Activated T-cell treated with anti-CD3 and anti-CD28 coated beads for 4 hours (primary cell): Measurements from ENCODE around the gene INPP1.

Source experiments
- DNase-seq: peaks from one replicate; pipeline ENCODE4 v3.0.0-alpha.2; 2020

INPP1 gene

GRCh38 chr2:190365499-190366204 is 22.3 kb downstream of the INPP1 start:
- no peak for DNase-seq

DNA sequence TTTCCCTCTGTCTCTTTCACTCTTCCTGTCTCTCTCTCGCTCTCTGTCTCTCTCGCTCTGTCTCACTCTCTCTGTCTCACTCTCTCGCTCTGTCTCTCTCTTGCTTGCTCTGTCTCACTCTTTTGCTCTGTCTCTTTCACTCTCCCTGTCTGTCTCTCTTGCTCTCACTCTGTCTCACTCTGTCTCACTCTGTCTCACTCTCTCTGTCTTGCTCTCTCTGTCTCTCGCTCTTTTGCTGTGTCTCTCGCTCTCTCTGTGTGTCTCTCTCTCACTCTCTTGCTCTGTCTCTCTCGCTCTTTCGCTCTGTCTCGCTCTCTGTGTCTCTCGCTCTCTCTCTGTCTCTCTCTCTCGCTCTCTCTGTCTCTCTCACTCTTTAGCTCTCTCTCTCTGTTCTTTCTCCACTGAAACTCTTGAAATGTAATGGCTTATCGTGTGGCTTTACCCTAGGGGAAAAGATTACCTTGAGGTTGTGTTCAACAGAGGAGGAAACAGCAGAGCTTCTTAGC is 22.9 kb downstream of the INPP1 start:
- no peak for DNase-seq

DNA sequence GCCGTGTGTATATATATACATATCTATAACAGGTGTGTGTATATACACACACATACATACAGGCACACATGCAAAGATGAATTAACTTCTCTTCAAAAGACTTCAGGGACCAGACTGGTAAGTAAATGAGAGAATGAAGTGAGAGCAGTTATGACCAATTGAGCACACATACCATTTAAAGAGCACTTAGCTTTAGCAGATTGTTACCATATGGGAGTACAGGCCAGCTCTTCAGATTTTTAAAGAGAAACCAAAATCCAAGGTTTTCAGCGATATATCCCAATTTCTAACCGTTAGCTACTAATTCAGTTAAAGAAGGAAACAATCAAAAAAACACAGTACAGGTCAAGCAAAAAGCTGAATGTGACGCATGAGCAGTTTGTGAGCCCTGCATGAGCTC is 23.7 kb downstream of the INPP1 start:
- DNase-seq: no peak

DNA sequence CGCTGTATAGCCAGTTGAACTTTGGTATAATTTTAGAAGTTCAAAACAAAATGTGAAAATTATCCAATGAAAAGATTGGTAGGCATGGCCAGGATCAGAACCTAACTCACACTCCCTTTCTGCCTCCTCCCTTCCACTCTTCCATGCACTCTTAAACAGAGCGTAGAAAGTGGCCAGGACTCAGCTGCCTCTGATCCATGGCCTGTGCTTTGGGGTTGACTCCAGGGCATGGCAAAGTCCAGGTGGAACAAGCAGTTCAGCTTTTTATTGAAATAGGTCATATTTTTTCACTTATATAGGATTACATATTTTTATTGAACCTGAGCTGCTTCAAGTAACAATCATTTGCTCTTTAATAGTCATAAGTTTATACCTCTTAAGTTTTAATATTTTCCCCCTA is 26.2 kb downstream of the INPP1 start:
- no peak for DNase-seq

DNA sequence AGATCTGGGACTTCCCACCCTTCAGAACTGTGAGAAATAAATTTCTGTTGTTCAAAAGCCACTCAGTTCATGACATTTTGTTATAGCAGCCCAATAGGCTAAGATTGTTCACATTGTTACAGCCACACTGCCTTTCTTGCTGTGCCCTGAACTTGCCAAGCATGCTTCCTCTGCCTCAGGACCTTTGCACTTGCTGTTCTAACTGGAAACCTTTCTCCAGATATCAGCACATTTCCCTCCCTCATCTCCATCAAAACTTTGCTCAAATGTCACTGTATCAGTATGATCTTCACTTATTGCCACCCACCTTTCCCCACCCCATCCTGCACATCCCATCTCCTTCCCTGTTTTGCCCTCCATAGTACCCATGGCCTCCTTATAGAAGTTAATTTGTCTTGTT is 32.7 kb downstream of the INPP1 start:
- DNase-seq: no peak

DNA sequence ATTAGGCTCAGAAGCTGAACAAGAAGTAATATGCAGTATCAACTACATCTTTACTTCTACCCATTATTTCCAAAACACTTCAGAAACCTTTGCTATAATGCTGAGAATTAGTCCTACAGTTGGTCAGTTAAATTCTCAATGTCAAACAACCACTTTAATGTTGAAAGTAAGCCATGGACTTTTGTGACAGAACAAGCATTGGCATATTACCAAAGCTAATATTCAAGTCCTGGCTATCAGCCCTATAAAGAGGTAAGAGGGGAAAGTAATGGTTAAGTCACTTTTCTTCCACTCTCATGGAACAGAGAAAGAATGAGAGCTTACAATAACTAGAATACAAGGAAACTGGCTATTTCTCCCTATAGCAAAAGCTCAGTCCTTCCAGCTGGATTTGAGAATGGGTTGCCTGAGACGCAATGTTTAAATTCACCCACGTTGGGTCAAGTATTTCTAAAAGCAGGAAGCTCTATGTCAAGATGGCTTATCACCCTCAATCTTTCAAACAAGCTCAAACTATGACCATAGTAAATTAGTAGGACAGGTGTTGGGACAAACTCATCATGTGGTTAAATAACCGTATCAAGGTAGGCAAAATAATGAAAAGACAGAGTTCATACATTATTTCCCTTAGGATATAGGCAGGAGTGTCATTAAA is 33.3 kb downstream of the INPP1 start:
- no peak for DNase-seq

GRCh38 chr2:190378880-190379237 is 35.5 kb downstream of the INPP1 start:
- no peak for DNase-seq

DNA sequence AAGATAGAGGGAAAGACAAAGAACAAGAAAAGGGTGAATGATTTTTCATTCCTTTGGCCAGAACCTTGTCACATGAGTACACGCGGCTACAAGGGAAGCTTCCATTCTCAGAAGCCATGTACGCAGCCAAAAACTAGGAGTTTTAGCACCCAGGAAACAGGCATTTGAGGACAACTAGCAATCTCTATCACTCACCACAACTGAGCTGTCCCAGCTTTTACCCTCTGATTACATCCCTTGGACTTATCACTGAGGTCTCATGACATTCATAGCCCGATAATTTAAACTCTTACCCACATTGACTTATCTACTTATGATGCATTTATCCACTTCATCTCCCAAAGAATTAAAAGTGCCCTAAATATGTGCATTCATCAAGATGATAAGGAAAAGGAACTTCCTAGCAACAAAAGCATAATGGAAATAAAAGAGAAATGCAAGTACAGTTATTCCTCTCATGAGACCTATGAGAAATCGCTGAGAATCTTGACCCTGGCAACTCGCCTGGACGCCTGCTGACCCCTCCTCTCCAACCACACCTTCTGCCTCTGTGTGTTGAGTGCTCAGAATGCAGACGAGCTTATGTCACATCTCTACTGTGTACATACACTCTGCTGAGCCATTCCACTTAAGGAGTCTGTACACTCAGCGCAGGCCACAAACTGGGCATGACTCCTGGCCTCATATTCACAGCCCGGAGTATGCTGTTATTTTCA is 36.0 kb downstream of the INPP1 start:
- DNase-seq: no peak

DNA sequence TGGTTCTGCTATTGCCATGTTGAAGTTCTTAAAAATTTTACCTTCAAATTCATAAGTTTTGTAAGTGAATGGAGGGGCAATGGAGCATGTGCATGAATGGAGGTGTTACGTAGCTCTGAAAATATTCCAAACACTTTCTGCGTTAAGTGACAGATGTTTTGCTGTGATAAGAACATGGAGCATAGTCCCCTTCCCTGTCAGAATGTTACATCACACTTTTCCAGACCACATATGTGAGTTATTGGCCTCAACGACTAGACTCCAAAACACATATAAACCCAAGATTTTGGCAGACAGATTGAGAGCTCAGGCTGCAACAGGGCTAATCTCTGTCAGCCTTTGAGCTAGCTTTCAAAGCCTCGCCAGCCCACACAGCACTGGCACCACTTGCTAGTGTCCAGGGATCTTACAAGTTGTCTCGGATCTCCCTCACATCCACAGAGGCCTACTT is 37.6 kb downstream of the INPP1 start:
- no peak for DNase-seq

GRCh38 chr2:190382851-190383250 is 39.5 kb downstream of the INPP1 start:
- no peak for DNase-seq

DNA sequence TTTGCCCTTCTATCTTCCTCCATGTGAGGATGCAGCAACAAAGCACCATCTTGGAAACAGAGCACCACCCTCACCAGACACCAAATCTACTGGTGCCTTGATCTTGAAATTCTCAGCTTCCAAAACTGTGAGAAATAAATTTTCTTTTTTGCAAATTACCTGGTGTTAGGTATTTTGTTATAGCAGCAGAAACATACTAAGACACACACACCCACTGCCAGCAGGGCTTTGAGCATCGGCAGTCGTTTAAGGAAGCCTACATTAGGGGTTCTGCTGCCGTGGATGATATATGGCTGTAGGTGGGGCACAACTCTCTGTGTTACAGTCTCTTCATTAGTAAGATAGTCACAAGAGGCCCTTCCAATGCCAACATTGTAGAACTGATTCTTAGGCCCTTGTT is 44.0 kb downstream of the INPP1 start:
- DNase-seq: no peak

DNA sequence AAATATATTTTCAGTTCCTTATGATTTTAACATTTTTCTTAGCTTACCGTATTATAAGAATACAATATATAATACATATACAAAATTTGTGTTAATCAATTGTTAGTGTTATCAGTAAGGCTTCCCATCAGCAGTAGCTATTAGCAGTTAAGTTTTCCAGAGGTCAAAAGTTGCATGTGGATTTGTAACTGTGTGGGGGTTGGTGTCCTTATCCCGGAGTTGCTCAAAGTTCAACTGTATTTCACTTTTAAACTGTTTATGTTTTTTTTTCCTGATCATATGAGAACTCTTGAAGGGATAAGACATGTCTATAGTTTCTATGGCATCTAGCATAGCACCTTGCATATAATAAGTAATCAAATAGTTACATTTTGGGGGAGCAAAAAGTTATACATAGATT is 52.9 kb downstream of the INPP1 start:
- DNase-seq: no peak

DNA sequence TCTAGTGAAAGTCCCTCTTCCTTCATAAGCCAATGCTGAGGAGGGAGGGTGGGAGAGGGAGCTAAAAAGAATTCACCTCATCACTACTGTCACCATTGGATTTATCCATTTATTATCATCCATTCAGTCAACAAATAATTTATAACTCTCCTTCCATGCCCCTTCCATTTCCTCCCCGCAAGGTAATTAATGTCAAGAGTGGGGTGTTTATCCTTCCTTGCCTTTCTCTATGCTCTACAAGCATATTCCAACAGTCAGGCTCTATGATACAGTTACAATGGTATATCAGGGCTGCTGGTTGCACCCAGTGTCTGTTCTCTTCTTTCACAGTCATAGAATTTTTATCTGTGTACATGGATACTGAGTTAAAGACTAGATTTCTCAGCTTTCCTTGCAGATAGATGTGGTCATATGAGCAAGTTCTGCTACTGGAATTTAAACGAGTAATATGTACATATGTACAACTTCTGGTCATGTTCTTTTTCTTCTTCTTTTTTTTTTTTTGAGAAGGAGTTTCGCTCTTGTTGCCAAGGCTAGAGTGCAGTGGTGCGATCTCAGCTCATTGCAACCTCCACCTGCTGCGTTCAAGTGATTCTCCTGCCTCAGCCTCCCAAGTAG is 59.7 kb downstream of the INPP1 start:
- DNase-seq: no peak

- DNase-seq: no peak
These were observed 61.1 kb downstream of the INPP1 start for GRCh38 chr2:190404487-190404886.

DNA sequence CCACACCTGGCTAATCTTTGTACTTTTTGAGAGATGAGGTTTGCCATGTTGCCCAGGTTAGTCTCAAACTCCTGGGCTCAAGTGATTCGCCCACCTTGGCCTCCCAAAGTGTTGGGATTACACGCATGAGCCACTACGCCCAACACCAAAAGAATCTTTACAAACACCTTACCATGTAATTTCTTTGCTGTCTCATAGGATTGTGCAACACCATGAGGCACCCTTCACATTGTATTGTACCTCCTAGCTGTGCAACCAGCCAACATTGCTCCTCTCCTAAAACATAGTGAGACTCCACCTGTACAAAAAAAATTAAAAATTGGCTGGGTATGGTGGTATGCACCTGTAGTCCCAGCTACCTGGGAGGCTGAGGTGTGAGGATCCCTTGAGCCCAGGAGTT is 61.7 kb downstream of the INPP1 start:
- no peak for DNase-seq

DNA sequence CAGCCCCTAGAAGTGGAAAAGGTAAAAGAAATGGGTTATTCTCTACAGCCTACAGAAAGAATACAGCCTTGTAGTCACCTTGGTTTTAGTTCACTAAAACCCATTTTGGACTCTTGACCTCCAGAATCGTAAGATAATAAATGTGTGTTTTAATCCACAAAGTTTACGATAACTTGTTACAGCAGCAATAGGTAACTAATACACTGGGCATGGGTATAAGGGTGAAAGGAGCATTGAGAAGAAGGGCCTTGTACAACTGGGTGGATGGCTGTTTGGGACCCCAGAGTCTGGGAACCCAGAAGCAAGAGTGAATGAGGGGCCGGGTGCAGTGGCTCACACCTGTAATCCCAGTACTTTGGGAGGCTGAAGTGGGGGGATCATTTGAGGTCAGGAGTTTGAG is 62.6 kb downstream of the INPP1 start:
- DNase-seq: no peak

GRCh38 chr2:190406805-190407204 is 63.4 kb downstream of the INPP1 start:
- no peak for DNase-seq

DNA sequence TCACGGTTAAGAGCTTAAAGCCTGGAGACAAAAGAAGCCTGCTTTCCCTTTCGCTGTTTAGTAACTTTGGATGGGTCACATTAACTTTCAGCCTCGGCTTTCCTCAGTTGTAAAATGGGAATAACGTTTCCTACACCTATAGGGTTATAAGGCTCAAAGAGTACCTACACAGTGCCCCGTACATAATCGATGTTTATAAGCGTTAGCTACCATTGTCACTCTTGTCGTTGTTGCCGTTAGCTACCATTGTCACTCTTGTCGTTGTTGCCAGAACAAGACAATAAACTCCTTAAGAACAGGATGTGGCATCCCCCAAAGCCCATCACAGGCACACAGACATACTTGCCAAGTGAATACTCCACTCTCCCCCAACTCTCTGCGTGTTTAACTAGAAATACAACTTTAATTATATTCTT is 63.9 kb downstream of the INPP1 start:
- no peak for DNase-seq

DNA sequence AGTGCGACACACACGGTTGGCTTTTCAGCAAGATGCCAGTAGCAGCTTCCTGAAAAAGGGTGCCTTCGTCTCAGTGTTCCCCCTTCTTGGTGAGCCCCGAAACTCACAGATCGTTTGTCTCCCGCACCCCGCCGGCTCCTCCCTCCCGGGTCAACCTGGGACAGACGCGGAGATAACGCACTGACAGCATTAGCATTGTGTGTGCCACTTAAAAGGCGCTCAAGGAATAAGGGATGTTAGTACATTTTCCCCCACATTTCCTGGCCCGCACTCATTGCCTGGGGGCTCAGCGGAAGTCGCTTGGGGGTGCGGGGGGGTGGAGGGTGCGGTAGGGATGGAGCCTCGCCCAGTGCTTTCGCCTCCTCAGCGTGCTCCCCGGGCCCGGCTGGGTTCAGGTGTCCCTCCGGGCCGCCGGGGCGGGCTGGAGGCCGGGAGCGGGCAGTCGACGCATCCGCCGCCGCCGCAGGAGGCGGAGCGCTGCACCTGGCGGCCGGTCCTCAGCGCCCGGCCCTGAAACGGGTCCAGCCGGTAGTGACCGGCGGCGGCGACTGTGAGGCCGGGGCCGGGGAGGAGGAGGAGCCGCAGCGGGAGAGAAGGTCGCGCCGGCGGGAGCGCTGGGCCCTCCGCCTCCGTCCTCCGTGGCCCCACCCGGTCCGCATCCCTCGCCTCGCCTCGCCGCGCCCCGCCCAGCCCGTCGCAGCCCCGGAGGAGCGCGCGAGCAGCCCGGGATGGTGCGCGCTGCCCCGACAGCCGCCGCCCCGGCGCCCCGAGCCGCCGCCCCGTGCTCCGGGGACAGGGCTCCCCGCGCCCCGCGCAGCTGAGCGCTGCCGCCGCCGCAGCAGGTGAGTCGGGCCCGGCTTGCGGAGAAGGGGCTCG is 64.5 kb downstream of the INPP1 start, which contains the start of gene MFSD6:
TSS of gene MFSD6 (plus strand) at position 694 of the 876 bp plus-strand sequence. CDS start 27,675 bp downstream, outside the sequence.
- peak; percentile 38 for DNase-seq

- DNase-seq: peak; percentile 61
These were observed 65.3 kb downstream of the INPP1 start for GRCh38 chr2:190408538-190409271.

DNA sequence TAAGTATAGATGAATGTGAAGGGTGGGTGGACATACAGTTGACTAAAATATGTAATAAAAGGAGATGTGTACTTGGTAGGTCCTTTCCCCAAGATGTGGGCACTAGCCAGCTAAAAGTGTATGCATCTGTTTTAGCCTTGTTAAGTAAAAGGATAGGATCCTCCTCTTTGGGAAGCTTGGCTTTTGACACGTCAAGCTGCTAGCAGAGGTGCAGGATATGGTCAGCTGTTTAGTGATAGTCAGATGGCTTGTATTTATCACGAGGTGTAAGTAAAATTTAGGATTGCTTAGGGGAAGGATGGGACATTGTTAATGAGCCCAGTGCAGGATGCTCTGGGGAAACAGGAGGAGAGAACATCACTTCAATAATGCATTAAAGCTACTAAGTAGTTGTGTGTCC is 66.2 kb downstream of the INPP1 start:
- DNase-seq: no peak

- no peak for DNase-seq
These were observed 66.8 kb downstream of the INPP1 start for GRCh38 chr2:190410166-190410565.
